GM12864 (cell line): ENCODE data around the gene FNDC3A.

Source experiments
- DNase-seq: peaks from one replicate; pipeline ENCODE4 v3.0.0-alpha.2; 2011; ENCODE audit warnings: low read depth
- H3K4me3 ChIP-seq: 2 replicates; pipeline ENCODE4 v1.5.1; 2011; ENCODE audit warnings: mild to moderate bottlenecking, low read depth, low read length, control low read depth
- TF ChIP-seq, protein P1 (sequence below): IDR thresholded peaks from 2 replicates; pipeline ENCODE4 v1.5.1; 2011; ENCODE audit warnings: low read depth, mild to moderate bottlenecking, moderate library complexity, low read length, control low read depth, inconsistent platforms; ENCODE audit errors: missing control alignments

Gene FNDC3A

DNA sequence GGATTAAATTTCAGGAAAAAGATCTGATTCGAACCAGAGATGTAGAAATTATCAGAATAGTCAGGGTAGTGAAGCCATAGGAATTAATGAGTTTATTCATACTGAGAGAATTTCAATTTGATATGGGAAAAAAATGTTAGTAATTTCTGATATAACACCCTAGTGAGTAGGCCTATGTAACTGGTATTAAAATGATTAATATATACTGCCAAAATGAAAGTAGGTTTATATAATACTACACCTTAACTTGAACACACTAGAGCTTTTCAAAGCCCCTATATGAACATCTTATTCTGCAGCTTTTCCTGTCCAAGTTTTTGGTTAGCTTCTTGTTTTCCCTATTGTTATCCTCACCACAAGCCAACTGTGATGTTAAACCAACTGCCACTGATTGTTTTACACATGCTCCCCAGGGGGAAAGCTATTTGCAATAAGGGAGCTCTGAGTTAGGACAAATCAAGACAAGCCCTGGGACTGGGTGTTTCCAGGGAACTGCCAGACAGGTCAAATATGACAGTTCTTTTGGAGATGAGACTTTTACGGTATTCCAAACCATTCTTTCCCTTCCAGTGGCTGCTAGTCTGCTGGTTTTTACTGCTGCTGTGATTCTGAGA lies 45.3 kb downstream of the FNDC3A start:
- no peak for DNase-seq
- no peak overlapping the region for H3K4me3 ChIP-seq
- TF ChIP-seq, protein P1, sequence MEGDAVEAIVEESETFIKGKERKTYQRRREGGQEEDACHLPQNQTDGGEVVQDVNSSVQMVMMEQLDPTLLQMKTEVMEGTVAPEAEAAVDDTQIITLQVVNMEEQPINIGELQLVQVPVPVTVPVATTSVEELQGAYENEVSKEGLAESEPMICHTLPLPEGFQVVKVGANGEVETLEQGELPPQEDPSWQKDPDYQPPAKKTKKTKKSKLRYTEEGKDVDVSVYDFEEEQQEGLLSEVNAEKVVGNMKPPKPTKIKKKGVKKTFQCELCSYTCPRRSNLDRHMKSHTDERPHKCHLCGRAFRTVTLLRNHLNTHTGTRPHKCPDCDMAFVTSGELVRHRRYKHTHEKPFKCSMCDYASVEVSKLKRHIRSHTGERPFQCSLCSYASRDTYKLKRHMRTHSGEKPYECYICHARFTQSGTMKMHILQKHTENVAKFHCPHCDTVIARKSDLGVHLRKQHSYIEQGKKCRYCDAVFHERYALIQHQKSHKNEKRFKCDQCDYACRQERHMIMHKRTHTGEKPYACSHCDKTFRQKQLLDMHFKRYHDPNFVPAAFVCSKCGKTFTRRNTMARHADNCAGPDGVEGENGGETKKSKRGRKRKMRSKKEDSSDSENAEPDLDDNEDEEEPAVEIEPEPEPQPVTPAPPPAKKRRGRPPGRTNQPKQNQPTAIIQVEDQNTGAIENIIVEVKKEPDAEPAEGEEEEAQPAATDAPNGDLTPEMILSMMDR, result no peak

DNA sequence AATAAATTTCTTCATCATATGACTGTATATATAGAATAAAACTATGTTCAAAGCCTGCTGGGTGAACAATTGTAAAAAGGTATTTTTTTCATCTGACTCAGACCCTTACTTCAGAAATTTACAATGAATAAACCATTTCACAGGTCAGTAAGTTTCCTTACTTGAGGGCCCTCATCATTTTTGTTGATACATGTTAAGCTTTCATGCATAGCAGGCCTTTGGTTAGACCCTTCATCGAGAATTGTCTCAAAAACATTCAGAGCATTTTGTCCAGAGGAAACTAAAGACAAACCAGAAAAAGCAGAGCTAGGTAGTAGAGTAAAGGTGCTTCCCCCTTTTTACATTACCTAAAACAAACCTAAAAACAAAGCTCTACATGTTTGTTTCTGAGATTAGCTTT lies 46.2 kb downstream of the FNDC3A start:
- no peak overlapping the region for H3K4me3 ChIP-seq
- TF ChIP-seq, protein P1, result no peak
- DNase-seq, result no peak

DNA sequence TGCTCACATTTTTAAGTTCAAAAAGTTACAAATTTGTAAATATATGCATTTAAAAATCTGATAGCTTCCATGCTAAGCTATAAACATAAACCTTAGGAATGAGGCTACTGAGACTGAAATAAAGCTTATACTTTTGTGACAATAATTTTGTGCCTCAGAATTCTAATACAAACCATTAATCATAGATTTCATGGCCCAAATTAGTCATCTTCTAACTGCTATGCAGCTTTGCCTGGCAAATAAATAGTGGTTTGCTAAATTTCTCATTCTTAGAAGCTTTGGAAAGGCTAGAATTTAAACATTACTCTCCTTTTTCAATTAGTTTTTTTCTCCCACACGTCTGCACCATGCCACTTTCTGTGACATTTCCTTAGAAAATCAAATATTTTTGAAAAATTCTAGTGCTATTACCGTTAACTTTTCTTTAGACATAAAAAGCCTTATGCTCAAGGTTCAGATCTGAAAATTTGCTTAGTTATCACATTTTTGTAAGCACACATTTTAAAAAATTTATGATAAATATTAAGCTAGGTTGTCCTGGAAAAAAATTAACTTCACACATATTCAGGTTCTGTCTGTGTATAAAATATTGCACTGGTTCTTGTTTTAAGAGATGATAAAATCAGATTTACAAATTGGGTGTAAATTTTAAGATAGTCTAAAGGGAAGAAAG lies 46.9 kb downstream of the FNDC3A start:
- no peak for DNase-seq
- TF ChIP-seq, protein P1, result no peak
- H3K4me3 ChIP-seq, result no peak overlapping the region

DNA sequence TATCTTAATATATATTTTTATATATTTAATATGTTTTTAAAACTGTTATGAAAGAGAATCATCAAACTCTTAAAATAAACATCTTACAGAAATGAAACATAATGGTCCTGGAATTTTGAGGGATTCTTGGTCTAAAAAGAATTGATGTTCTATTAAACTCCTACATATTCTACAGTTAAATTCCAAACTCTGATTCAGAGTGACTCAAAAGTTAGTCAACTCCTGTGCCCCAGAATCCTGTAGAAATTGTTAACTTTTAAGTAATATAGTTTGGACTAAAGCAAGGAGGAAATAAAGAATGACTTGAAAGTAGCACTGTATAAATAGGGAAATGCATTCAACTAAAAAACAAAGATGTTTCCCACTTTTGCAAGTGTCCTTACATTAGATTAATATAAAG lies 47.7 kb downstream of the FNDC3A start:
- TF ChIP-seq, protein P1, result no peak
- DNase-seq, result no peak
- H3K4me3 ChIP-seq, result no peak overlapping the region

DNA sequence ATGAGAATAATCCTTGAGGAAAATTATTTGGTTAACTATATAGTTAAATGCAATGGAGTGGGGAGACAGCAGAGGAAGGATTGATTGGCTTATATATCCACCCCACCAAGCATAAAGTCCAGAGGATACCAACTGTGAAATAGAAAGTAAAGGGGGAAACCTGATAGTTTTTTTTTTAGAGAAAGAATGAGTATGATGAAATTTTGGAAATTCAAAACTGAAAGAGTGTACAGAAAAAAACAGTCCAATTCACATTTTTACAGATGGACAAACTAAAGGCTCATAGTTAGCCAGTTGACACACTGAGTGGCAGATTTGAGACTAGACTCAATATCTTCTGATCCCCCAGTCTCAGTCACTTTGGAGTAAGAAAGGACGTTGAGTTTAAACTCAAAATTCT lies 51.1 kb downstream of the FNDC3A start:
- TF ChIP-seq, protein P1, result no peak
- DNase-seq, result no peak
- H3K4me3 ChIP-seq, result no peak overlapping the region

DNA sequence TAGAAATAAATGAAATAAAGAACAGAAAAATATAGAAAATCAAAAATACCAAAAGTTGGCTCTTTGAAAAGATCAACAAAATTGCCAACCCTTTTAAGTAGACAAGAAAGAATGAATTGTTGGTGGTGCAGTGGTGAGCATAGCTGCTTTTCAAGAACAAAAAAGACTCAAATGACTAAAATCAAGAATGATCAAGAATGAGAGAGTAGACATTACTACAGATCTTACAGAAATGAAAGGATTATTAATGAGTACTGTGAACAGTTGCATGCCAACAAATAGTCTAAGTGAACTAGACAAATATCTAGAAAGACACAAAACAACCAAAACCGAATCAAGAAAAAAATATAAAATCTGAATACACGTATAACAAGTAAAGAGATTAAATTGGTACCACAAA lies 53.9 kb downstream of the FNDC3A start:
- no peak for DNase-seq
- TF ChIP-seq, protein P1, result no peak
- H3K4me3 ChIP-seq, result no peak overlapping the region

DNA sequence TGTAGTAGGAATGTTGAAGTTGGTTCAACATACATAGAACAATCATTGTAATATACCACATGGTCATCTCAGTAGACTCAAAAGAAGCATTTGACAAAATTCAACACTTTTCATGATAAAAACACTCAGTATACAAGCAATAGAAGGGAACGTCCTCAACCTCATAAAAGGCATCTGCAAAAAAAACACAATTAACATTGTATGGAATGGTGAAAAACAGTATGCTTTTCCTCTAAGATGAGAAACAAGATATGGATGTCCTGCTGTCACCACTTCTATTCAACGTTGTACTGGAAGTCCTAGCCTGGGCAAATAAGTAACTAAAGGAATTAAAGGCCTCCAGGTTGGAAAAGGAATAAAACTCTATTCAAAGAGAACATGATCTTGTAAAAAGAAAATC lies 54.5 kb downstream of the FNDC3A start:
- no peak overlapping the region for H3K4me3 ChIP-seq
- DNase-seq, result no peak
- TF ChIP-seq, protein P1, result no peak
